SU-DHL-6 (cell line): ENCODE measurements around the gene CACNG5.
"Not testable (repeated sequence)": the region's sequence is repeated elsewhere in the genome, so short reads cannot be mapped to it uniquely, and the experiment has no call there.

Experiments used
- H2AFZ ChIP-seq: fragments of 200-600 bp; sonication (generic); 2 replicates; pipeline ENCODE4 v1.6.1; 2014; ENCODE audit warnings: low read depth, mild to moderate bottlenecking, moderate library complexity, mixed read lengths, antibody characterized with exemption, low read length; ENCODE audit not compliant: severe bottlenecking
- H3F3A ChIP-seq: fragments of 200-600 bp; shearing (Covaris generic); 2 replicates; pipeline ENCODE4 v1.6.0; 2016; ENCODE audit warnings: antibody characterized with exemption, mild to moderate bottlenecking; ENCODE audit not compliant: insufficient read depth
- H3K27ac ChIP-seq: fragments of 200-600 bp; sonication (generic); 2 replicates; pipeline ENCODE4 v1.5.1; 2016; ENCODE audit warnings: low read depth, mild to moderate bottlenecking, low read length, moderate library complexity, mixed read lengths
- H3K27me3 ChIP-seq: fragments of 200-600 bp; sonication (generic), shearing (Covaris generic); 2 replicates; pipeline ENCODE4 v1.6.0; 2014; ENCODE audit warnings: mild to moderate bottlenecking, low read length
- H3K36me3 ChIP-seq: fragments of 200-600 bp; sonication (generic); 2 replicates; pipeline ENCODE4 v1.6.1; 2014; ENCODE audit warnings: mild to moderate bottlenecking, low read length, mixed read lengths
- H3K4me2 ChIP-seq: fragments of 300-600, 200-600 bp; shearing (Covaris generic), sonication (generic); 2 replicates; pipeline ENCODE4 v1.6.0; 2014; ENCODE audit warnings: low read length, low read depth, mild to moderate bottlenecking; ENCODE audit not compliant: poor library complexity, severe bottlenecking
- H3K4me3 ChIP-seq: fragments of 200-600 bp; sonication (generic); 2 replicates; pipeline ENCODE4 v1.5.1; 2014; ENCODE audit warnings: antibody characterized with exemption, low read length, mild to moderate bottlenecking, mixed read lengths; ENCODE audit not compliant: insufficient read depth, poor library complexity, severe bottlenecking
- H3K79me2 ChIP-seq: fragments of 200-600 bp; sonication (generic); 2 replicates; pipeline ENCODE4 v1.6.1; 2014; ENCODE audit warnings: mild to moderate bottlenecking, low read length, moderate library complexity; ENCODE audit not compliant: insufficient read depth
- H3K9ac ChIP-seq: fragments of 200-600 bp; sonication (generic); 2 replicates; pipeline ENCODE4 v1.7.0; 2014; ENCODE audit warnings: mild to moderate bottlenecking, low read length
- H3K9me2 ChIP-seq: fragments of 200-600 bp; sonication (generic); replicated peaks from 2 replicates; pipeline ENCODE4 v1.6.1; 2014; ENCODE audit warnings: low read length; ENCODE audit not compliant: insufficient read depth
- H3K9me3 ChIP-seq: fragments of 200-600 bp; sonication (generic); 2 replicates; pipeline ENCODE4 v1.6.1; 2014; ENCODE audit warnings: low read length, mixed read lengths; ENCODE audit not compliant: insufficient read depth
- H4K20me1 ChIP-seq: fragments of 200-600 bp; sonication (generic); 2 replicates; pipeline ENCODE4 v1.6.1; 2014; ENCODE audit warnings: low read depth, mild to moderate bottlenecking, antibody characterized with exemption, low read length, moderate library complexity, mixed read lengths
- EZH2phosphoT487 ChIP-seq: fragments of 200-600 bp; sonication (generic), shearing (Covaris generic); conservative IDR thresholded peaks from 2 replicates; pipeline ENCODE4 v1.6.1; 2018; ENCODE audit warnings: mild to moderate bottlenecking, antibody characterized with exemption, low read length, moderate library complexity, mixed read lengths
- TF ChIP-seq, protein P1 (sequence below): fragments of 200-600 bp; sonication (generic); IDR thresholded peaks from one replicate; pipeline ENCODE4 v1.5.1; 2017; ENCODE audit warnings: antibody characterized with exemption, mild to moderate bottlenecking, low read length, moderate library complexity; ENCODE audit not compliant: insufficient read depth, poor library complexity, severe bottlenecking

CACNG5 gene

DNA sequence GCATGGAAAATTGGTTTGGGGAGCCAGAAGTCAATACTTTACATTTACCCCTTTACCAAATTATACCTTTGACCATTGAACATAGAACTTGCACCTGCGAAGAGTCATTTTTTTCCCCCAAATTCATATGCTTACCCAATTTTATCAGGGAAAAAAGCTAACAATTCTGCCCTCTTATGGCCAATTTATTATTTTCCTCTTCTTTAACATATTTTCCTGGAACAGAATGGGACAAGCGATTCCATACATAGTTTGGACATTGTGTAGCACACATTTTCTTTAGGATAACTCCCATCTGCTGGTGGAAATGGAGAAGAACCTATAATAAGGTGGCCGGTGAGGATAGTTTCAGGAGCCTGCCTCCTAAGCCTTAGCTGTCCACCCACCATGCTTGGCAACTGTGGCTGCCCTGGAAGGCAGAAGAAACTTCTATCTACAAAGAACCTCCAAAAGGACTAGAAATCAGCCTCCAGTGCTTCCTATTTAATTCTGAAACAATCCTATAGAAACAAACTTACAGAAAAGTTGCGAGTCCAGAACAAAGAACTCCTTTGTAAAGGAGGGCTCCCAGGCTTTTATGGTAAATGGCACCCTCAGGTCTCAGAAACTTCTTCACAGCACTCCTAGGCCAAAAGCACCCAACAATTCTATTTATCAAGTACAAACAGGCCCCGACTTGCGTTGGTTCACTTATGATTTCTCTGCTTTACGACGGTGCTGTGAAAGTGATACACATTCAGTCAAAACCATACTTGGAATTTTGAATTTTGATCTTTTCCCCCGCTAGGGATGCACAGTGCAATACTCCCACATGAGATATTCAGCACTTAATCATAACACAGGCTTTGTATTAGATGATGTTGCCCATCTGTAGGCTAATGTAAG is 65.5 kb downstream of the CACNG5 start:
- no peaks in the 10 kb centered on the region for H3K27me3 ChIP-seq
- H2AFZ ChIP-seq = no peak overlapping the region
- H3F3A ChIP-seq = no peaks in the 10 kb centered on the region
- no peaks in the 10 kb centered on the region for H3K36me3 ChIP-seq
- no peak overlapping the region for H3K4me3 ChIP-seq
- TF ChIP-seq EZH2phosphoT487 = no peak
- TF ChIP-seq, protein P1, sequence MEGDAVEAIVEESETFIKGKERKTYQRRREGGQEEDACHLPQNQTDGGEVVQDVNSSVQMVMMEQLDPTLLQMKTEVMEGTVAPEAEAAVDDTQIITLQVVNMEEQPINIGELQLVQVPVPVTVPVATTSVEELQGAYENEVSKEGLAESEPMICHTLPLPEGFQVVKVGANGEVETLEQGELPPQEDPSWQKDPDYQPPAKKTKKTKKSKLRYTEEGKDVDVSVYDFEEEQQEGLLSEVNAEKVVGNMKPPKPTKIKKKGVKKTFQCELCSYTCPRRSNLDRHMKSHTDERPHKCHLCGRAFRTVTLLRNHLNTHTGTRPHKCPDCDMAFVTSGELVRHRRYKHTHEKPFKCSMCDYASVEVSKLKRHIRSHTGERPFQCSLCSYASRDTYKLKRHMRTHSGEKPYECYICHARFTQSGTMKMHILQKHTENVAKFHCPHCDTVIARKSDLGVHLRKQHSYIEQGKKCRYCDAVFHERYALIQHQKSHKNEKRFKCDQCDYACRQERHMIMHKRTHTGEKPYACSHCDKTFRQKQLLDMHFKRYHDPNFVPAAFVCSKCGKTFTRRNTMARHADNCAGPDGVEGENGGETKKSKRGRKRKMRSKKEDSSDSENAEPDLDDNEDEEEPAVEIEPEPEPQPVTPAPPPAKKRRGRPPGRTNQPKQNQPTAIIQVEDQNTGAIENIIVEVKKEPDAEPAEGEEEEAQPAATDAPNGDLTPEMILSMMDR = peak; percentile 50
- H3K79me2 ChIP-seq = no peaks in the 10 kb centered on the region
- no peak overlapping the region for H3K9ac ChIP-seq
- H3K9me2 ChIP-seq = no peaks in the 10 kb centered on the region
- H3K27ac ChIP-seq = no peak overlapping the region
- no peaks in the 10 kb centered on the region for H3K9me3 ChIP-seq
- no peaks in the 10 kb centered on the region for H4K20me1 ChIP-seq
- H3K4me2 ChIP-seq = no peak overlapping the region

DNA sequence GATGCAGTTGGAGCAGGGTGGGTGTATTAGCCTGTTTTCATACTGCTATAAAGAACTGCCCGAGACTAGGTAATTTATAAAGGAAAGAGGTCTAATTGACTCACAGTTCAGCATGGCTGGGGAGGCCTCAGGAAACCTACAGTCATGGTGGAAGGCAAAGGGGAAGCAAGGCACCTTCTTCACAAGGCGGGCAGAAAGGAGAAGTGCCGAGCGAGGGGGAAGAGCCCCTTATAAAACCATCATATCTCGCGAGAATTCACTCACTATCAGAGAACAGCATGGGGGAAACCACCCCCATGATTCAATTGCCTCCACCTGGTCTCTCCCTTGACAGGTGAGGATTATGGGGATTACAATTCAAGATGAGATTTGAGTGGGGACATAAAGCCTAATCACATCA is 68.4 kb downstream of the CACNG5 start:
- H3K9me3 ChIP-seq, H4K20me1 ChIP-seq, H3K9me2 ChIP-seq, H3K27ac ChIP-seq, H3K79me2 ChIP-seq, H3F3A ChIP-seq, H3K27me3 ChIP-seq, H3K4me3 ChIP-seq, H2AFZ ChIP-seq, H3K9ac ChIP-seq, H3K36me3 ChIP-seq: not testable (repeated sequence)
- H3K4me2 ChIP-seq = peak overlapping the region; percentile 18

DNA sequence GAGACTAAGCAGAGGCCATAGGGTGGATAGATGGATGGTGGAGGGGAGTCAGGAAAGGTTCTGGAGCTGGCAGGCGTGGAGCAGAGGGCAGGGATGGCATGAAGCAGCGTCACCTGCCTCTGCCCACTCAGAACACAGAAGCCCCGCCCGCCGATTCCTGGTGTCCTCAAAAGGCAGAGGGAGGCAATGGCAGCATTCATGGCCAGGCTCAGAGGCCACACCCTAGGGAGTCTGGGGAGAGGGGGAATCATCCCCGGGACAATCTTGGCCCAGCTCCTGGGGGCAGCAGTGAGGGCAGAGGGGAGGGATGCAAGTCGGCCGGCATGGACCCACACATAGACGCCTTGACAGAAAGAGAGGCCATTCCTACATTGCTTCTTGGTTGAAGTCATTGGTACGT is 68.9 kb downstream of the CACNG5 start:
- Histone ChIP-seq H3K9ac (no peak overlapping the region), H3K36me3 (no peaks in the 10 kb centered on the region), H3K9me2 (no peaks in the 10 kb centered on the region), H3K79me2 (no peaks in the 10 kb centered on the region), H3K9me3 (no peaks in the 10 kb centered on the region), H3K4me3 (no peak overlapping the region), H2AFZ (no peak overlapping the region), H4K20me1 (no peaks in the 10 kb centered on the region), H3K27ac (no peak overlapping the region), H3K27me3 (no peaks in the 10 kb centered on the region), H3K4me2 (no peak overlapping the region), H3F3A (no peaks in the 10 kb centered on the region)
- TF ChIP-seq, protein P1 = no peak
- no peak for TF ChIP-seq EZH2phosphoT487
